Upper lobe of left lung (tissue), 6 donors: ENCODE measurements around the gene RPS3. TPM values are rescaled to one million over a fixed set of nuclear protein-coding genes. Genes with fewer than 3 reads are reported as not detected.
"Not testable (repeated sequence)": the region's sequence is repeated elsewhere in the genome, so short reads cannot be mapped to it uniquely, and the experiment has no call there.

ENCODE experiments used
- ATAC-seq, 2 donors: fragments of 200-7000 bp; cut with Tn5 transposase; one replicate each; pipeline ENCODE4 v1.9.1; 2022; ENCODE audit warnings: mild to moderate bottlenecking in 2 of 2, moderate library complexity in 2 of 2; ENCODE audit not compliant: low FRiP score in 2 of 2
- DNase-seq, 2 donors: peaks; one replicate each; pipeline ENCODE4 v3.0.0-alpha.2; 2019 to 2020
- H3K27ac ChIP-seq, 4 donors: fragments of 200-600 bp; sonication (generic); one replicate each; pipeline ENCODE4 v1.5.1; 2016 to 2019
- H3K27me3 ChIP-seq, 4 donors: fragments of 200-600 bp; sonication (generic); one replicate each; pipeline ENCODE4 v1.5.1; 2017 to 2019
- H3K36me3 ChIP-seq, 4 donors: fragments of 200-600 bp; sonication (generic); one replicate each; pipeline ENCODE4 v1.5.1; 2016 to 2019
- H3K4me1 ChIP-seq, 4 donors: fragments of 200-600 bp; sonication (generic); one replicate each; pipeline ENCODE4 v1.5.1; 2018 to 2019
- H3K4me3 ChIP-seq, 4 donors: fragments of 200-600 bp; sonication (generic); one replicate each; pipeline ENCODE4 v1.5.1; 2017 to 2019; ENCODE audit warnings: mild to moderate bottlenecking in 2 of 4, moderate library complexity in 1 of 4
- H3K9me3 ChIP-seq, 4 donors: fragments of 200-600 bp; sonication (generic); one replicate each; pipeline ENCODE4 v1.5.1; 2018 to 2019
- CTCF ChIP-seq, 6 experiments: fragments of 450-650 bp in 4 of 6; fragments of 200-600 bp in 2 of 6; sonication (generic) in 2 of 6; IDR thresholded peaks; one replicate each; pipeline ENCODE4 v1.5.1; 2016 to 2019; ENCODE audit warnings: antibody characterized with exemption in 6 of 6
- EP300 ChIP-seq, 4 donors: sonication (generic); formaldehyde crosslinking; IDR thresholded peaks; one replicate each; pipeline ENCODE4 v1.5.1; 2017; ENCODE audit warnings: antibody characterized with exemption in 4 of 4, control low read depth in 2 of 4
- POLR2A ChIP-seq, 4 donors: fragments of 450-650 bp; IDR thresholded peaks; one replicate each; pipeline ENCODE4 v1.5.1; 2016 to 2017; ENCODE audit warnings: antibody characterized with exemption in 4 of 4, mild to moderate bottlenecking in 2 of 4
- POLR2AphosphoS5 ChIP-seq, 2 donors: sonication (generic); formaldehyde crosslinking; IDR thresholded peaks; one replicate each; pipeline ENCODE4 v1.5.1; 2017; ENCODE audit warnings: antibody characterized with exemption in 2 of 2
- WGBS, 2 donors: methylation state at CpG; one replicate each; pipeline ENCODE4 v1.1.5; 2017 to 2018; 5-methylcytosine and 5-hydroxymethylcytosine counted together
- total RNA-seq, 6 donors: library from RNA; depleted of rRNA in 4 of 6; stranded (reverse); fragments of >200 nt in 4 of 6; gene quantifications; one replicate each; pipeline versions ENCODE4 v1.1.0 to v1.2.1, GENCODE V29; 2016 to 2021
- donor health status: DM: no; HTN: no; CAD: no; lungs with moderate emphysema.
- donor health status: DM: no; HTN: yes; CAD: no; lungs with severe emphysema.

The RPS3 gene
- total RNA-seq, 6 donors from 2014 or later: 474 to 2,141 (median 1,268) TPM

DNA sequence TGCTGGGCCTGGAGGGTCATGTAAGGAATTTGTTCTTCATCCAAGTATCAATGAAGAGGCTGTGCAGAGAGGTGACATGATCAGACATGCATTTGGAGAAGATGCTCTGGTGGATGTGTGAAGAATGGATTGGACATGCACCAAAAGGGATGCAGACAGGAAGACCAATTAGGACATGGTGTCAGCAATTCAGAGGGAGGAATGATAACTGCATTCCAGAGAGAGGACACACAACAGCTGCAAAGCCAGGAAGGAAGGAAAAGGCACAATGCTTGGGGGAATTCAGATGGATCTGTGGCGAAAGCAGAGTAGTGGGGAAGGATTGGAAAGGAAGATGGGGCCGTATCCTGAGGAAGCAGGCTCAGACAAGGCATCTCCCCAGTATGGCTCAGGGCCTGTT is 42.7 kb upstream of the RPS3 start:
- TF ChIP-seq POLR2AphosphoS5 (IDR thresholded peaks at IDR 0.05): no peak
- no peak for TF ChIP-seq POLR2A (IDR thresholded peaks at IDR 0.05)
- no peak for TF ChIP-seq CTCF (IDR thresholded peaks at IDR 0.05)
- TF ChIP-seq EP300 (IDR thresholded peaks at IDR 0.05): no peak
- no peak overlapping the region for H3K4me3 ChIP-seq
- 51 to 55% methylated on average over 2 of the region's 2 CpGs for WGBS, 2 donors
- no peaks in the 10 kb centered on the region for H3K36me3 ChIP-seq
- DNase-seq: no peak
- H3K9me3 ChIP-seq: no peaks in the 10 kb centered on the region
- ATAC-seq: no peak
- peak overlapping the region in 2 of 4 donors; percentile 11 to 15 for H3K27ac ChIP-seq
- H3K27me3 ChIP-seq: no peaks in the 10 kb centered on the region
- H3K4me1 ChIP-seq: peaks cover 12 to 24% (median 18%) of the 10 kb centered on the region in 4 donors

- not testable (repeated sequence) for H3K36me3 ChIP-seq, H3K9me3 ChIP-seq
Measured at GRCh38 chr11:75362285-75362684, 37.0 kb upstream of the RPS3 start.

DNA sequence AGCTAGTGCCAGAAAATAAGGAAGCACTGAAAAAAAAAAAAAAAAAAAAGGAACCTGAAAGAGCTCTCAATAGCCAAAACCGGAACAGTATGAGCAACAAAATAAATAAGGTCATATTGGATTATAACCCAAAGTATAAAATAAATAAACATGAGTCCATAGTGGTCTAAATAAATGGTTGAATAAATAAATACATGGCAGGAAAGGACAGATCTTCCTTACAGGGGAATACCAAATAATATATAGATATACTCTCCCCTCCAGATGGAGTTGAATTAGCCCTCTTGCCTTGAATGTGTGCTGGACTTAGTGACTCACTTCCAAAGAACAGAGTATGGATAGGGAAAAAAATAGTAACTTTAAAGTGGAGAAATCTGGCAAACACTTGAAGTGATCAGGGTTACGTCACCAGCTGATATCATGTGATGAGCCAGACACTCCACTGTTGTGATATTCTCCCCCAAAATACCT is 33.6 kb upstream of the RPS3 start:
- Histone ChIP-seq H3K27me3 (no peaks in the 10 kb centered on the region), H3K9me3 (no peaks in the 10 kb centered on the region), H3K27ac (peak overlapping the region; percentile 32 to 74 (median 55)), H3K4me1 (peaks cover 14 to 31% (median 21%) of the 10 kb centered on the region in 4 donors), H3K36me3 (no peaks in the 10 kb centered on the region), H3K4me3 (no peak overlapping the region)
- DNase-seq: no peak
- ATAC-seq: peak; percentile 47 to 86
- TF ChIP-seq POLR2AphosphoS5 (IDR thresholded peaks at IDR 0.05) (no peak), CTCF (IDR thresholded peaks at IDR 0.05) (no peak), EP300 (IDR thresholded peaks at IDR 0.05) (no peak), POLR2A (IDR thresholded peaks at IDR 0.05) (no peak)
- WGBS, 2 donors: 29 to 31% methylated on average over 2 of the region's 2 CpGs

More at GRCh38 chr11:75362285-75362684, 37.0 kb upstream of the RPS3 start:
- DNase-seq, ATAC-seq, H3K27me3 ChIP-seq, H3K4me3 ChIP-seq, H3K27ac ChIP-seq: not testable (repeated sequence)
- H3K4me1 ChIP-seq: peaks cover 6 to 20% (median 13%) of the 10 kb centered on the region in 4 donors
- 87% methylated on average over 4 of the region's 4 CpGs for WGBS, 2 donors

GRCh38 chr11:75366826-75367225 is 32.5 kb upstream of the RPS3 start:
- H3K4me1 ChIP-seq: peaks cover 19 to 41% (median 27%) of the 10 kb centered on the region in 4 donors
- not testable (repeated sequence) for H3K36me3 ChIP-seq, H3K4me3 ChIP-seq, H3K27me3 ChIP-seq, H3K9me3 ChIP-seq
- 74 to 82% methylated on average over 5 of the region's 5 CpGs for WGBS, 2 donors
- ATAC-seq (peak in 1 of 2 donors; percentile 73), DNase-seq (peak in 1 of 2 donors; percentile 44)
- peak overlapping the region in 2 of 4 donors; percentile 12 to 74 for H3K27ac ChIP-seq

- Histone ChIP-seq H3K9me3 (no peaks in the 10 kb centered on the region), H3K36me3 (no peaks in the 10 kb centered on the region), H3K4me3 (no peak overlapping the region), H3K4me1 (peaks cover 33 to 57% (median 38%) of the 10 kb centered on the region in 4 donors), H3K27me3 (no peaks in the 10 kb centered on the region), H3K27ac (peak overlapping the region; percentile 1 to 66 (median 54))
- peak; percentile 70 to 73 for ATAC-seq
- WGBS, 2 donors: 41 to 57% methylated on average over 6 of the region's 6 CpGs
- DNase-seq: peak in 1 of 2 donors; percentile 65
- TF ChIP-seq CTCF (IDR thresholded peaks at IDR 0.05): no peak
- TF ChIP-seq EP300 (IDR thresholded peaks at IDR 0.05): no peak
- TF ChIP-seq POLR2AphosphoS5 (IDR thresholded peaks at IDR 0.05): no peak
- no peak for TF ChIP-seq POLR2A (IDR thresholded peaks at IDR 0.05)
Measured at GRCh38 chr11:75369560-75370255, 29.6 kb upstream of the RPS3 start.
